HG03354 (cell line): ENCODE measurements around the gene CEP192.

ENCODE experiments used
- ATAC-seq: cut with Tn5 transposase; IDR thresholded peaks from one replicate; pipeline ENCODE4 v1.9.1; 2021; ENCODE audit warnings: mild to moderate bottlenecking; ENCODE audit not compliant: unreplicated experiment, poor library complexity, severe bottlenecking

The CEP192 gene

GRCh38 chr18:13136904-13137669 lies 145.9 kb downstream of the CEP192 start:
- peak; percentile 56 for ATAC-seq

- ATAC-seq: peak; percentile 61
These were observed 146.7 kb downstream of the CEP192 start for GRCh38 chr18:13137670-13138419.

GRCh38 chr18:13138420-13139139 lies 147.4 kb downstream of the CEP192 start:
- no peak for ATAC-seq

- no peak for ATAC-seq
These were observed 148.8 kb downstream of the CEP192 start for GRCh38 chr18:13139885-13140450.

GRCh38 chr18:13141209-13141608 lies 150.0 kb downstream of the CEP192 start:
- no peak for ATAC-seq

GRCh38 chr18:13145636-13146190 lies 154.6 kb downstream of the CEP192 start:
- ATAC-seq: no peak

GRCh38 chr18:13147130-13147529 lies 156.0 kb downstream of the CEP192 start:
- no peak for ATAC-seq

- ATAC-seq: no peak
These were observed 160.5 kb downstream of the CEP192 start for GRCh38 chr18:13151656-13152055.

- no peak for ATAC-seq
These were observed 167.3 kb downstream of the CEP192 start for GRCh38 chr18:13158428-13158827.

GRCh38 chr18:13159579-13159978 lies 168.4 kb downstream of the CEP192 start:
- ATAC-seq: no peak

- ATAC-seq: no peak
These were observed 170.2 kb downstream of the CEP192 start for GRCh38 chr18:13161276-13161899.

- no peak for ATAC-seq
These were observed 172.2 kb downstream of the CEP192 start for GRCh38 chr18:13163167-13163927.

- ATAC-seq: no peak
These were observed 173.2 kb downstream of the CEP192 start for GRCh38 chr18:13164406-13164805.

GRCh38 chr18:13165636-13166423 lies 174.7 kb downstream of the CEP192 start:
- ATAC-seq: no peak

GRCh38 chr18:13173578-13174145 lies 182.5 kb downstream of the CEP192 start:
- no peak for ATAC-seq
